ENCODE data around the gene PPP3CA. TPM values are rescaled to one million over a fixed set of nuclear protein-coding genes. Genes with fewer than 3 reads are reported as not detected.

PPP3CA gene
- total RNA-seq, 1 experiment from 2014 or later: 133 TPM

- 0 out of 2 replicates have a peak, but pooled peaks have one; percentile 23 for TF ChIP-seq ELF1 (IDR thresholded peaks at IDR 0.05; ENCODE audit: borderline replicate concordance, low read depth)
These were observed 308.0 kb downstream of the PPP3CA start (continued) for GRCh38 chr4:101039367-101039766.

GRCh38 chr4:101037938-101038413 is 309.4 kb downstream of the PPP3CA start:
- ChIA-PET CTCF (no interaction called here), RAD21 (ENCODE audit: low non-redundant PET in 1 of 2, low total read pairs in 2 of 2, uncharacterized antibody in 2 of 2, unreplicated experiment in 2 of 2) (interaction anchor here in 1 of 2 experiments (0.8 kb wide), 1 partner anchor 77 kb away, joined by 4 read pairs; no protein-coding TSS in a partner anchor), POLR2A (interaction anchor here (1.0 kb wide), 1 partner anchor 17 kb away, joined by 3 read pairs; no protein-coding TSS in a partner anchor)
- Histone ChIP-seq H3K4me3 (replicated peaks in 1 of 2; ENCODE audit: low read depth in 1 of 2, low read length in 2 of 2) (no peak overlapping the region), H2AFZ (ENCODE audit: low read depth, low read length, poor library complexity, severe bottlenecking) (no peak overlapping the region), H3K9me2 (ENCODE audit: insufficient read depth) (no peaks in the 10 kb centered on the region), H3K4me1 (ENCODE audit: control insufficient read depth in 1 of 2, insufficient read depth in 2 of 2, low read length in 2 of 2) (peaks cover 85 to 97% of the 10 kb centered on the region in 2 experiments), H3K4me2 (ENCODE audit: low read length) (peak overlapping the region; percentile 70), H3K27me3 (ENCODE audit: insufficient read depth, low read length) (no peaks in the 10 kb centered on the region), H3K36me3 (ENCODE audit: control insufficient read depth in 1 of 2, insufficient read depth in 2 of 2, low read length in 2 of 2) (no peaks in the 10 kb centered on the region), H3K27ac (ENCODE audit: low read depth, low read length) (peak overlapping the region; percentile 87), H3K79me2 (ENCODE audit: insufficient read depth, low read length) (no peaks in the 10 kb centered on the region; the same call in 1 of the 2 replicates), H3K9me3 (ENCODE audit: control insufficient read depth in 1 of 2, insufficient read depth in 1 of 2, low read depth in 1 of 2, low read length in 2 of 2) (no peaks in the 10 kb centered on the region), H3K9ac (ENCODE audit: low read length) (peak overlapping the region; percentile 29), H4K20me1 (ENCODE audit: insufficient read depth) (no peaks in the 10 kb centered on the region)
- TF ChIP-seq CBX3 (IDR thresholded peaks at IDR 0.05; ENCODE audit: low read depth): no peak
- no peak for TF ChIP-seq POLR2A (IDR thresholded peaks at IDR 0.05; ENCODE audit: borderline replicate concordance, extremely low read depth, insufficient read depth, insufficient read length)
- no peak for TF ChIP-seq JUND (IDR thresholded peaks at IDR 0.05)
- TF ChIP-seq EZH2 (IDR thresholded peaks at IDR 0.05): no peak
- no peak for TF ChIP-seq ZBTB33 (IDR thresholded peaks at IDR 0.05; ENCODE audit: extremely low read depth, insufficient replicate concordance, low read length)
- TF ChIP-seq POLR2AphosphoS5 (IDR thresholded peaks at IDR 0.05; ENCODE audit: low read depth, low read length): no peak
- TF ChIP-seq EGR1 (IDR thresholded peaks at IDR 0.05; ENCODE audit: low read depth): no peak
- TF ChIP-seq EZH2phosphoT487 (IDR thresholded peaks at IDR 0.05; ENCODE audit: borderline replicate concordance): no peak
- no peak for TF ChIP-seq ZFX (IDR thresholded peaks at IDR 0.05)
- TF ChIP-seq, protein P1, sequence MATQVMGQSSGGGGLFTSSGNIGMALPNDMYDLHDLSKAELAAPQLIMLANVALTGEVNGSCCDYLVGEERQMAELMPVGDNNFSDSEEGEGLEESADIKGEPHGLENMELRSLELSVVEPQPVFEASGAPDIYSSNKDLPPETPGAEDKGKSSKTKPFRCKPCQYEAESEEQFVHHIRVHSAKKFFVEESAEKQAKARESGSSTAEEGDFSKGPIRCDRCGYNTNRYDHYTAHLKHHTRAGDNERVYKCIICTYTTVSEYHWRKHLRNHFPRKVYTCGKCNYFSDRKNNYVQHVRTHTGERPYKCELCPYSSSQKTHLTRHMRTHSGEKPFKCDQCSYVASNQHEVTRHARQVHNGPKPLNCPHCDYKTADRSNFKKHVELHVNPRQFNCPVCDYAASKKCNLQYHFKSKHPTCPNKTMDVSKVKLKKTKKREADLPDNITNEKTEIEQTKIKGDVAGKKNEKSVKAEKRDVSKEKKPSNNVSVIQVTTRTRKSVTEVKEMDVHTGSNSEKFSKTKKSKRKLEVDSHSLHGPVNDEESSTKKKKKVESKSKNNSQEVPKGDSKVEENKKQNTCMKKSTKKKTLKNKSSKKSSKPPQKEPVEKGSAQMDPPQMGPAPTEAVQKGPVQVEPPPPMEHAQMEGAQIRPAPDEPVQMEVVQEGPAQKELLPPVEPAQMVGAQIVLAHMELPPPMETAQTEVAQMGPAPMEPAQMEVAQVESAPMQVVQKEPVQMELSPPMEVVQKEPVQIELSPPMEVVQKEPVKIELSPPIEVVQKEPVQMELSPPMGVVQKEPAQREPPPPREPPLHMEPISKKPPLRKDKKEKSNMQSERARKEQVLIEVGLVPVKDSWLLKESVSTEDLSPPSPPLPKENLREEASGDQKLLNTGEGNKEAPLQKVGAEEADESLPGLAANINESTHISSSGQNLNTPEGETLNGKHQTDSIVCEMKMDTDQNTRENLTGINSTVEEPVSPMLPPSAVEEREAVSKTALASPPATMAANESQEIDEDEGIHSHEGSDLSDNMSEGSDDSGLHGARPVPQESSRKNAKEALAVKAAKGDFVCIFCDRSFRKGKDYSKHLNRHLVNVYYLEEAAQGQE (IDR thresholded peaks at IDR 0.05; ENCODE audit: low read depth): no peak
- no peak for TF ChIP-seq ELF1 (IDR thresholded peaks at IDR 0.05; ENCODE audit: borderline replicate concordance, low read depth)
- TF ChIP-seq, protein P2, sequence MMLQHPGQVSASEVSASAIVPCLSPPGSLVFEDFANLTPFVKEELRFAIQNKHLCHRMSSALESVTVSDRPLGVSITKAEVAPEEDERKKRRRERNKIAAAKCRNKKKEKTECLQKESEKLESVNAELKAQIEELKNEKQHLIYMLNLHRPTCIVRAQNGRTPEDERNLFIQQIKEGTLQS (IDR thresholded peaks at IDR 0.05): no peak
- no peak for TF ChIP-seq YY1 (IDR thresholded peaks at IDR 0.05; ENCODE audit: extremely low read depth, insufficient replicate concordance, low read depth, low read length)
- no peak for TF ChIP-seq SRF (IDR thresholded peaks at IDR 0.05; ENCODE audit: low read depth)
- TF ChIP-seq TCF7L2 (IDR thresholded peaks at IDR 0.05; ENCODE audit: borderline replicate concordance, extremely low read depth, insufficient read depth, insufficient read length): no peak
- TF ChIP-seq ZNF274 (IDR thresholded peaks at IDR 0.05; ENCODE audit: low read depth, low read length): no peak
- TF ChIP-seq CTCF (IDR thresholded peaks at IDR 0.05 in 2 of 3, conservative IDR thresholded peaks at IDR 0.05 in 1 of 3; ENCODE audit: borderline replicate concordance in 1 of 3, insufficient read depth in 1 of 3, low read depth in 2 of 3, low read length in 2 of 3): no peak
- DNase-seq (ENCODE audit: low read depth, low spot score): no peak
- intact Hi-C loops (cut with micrococcal nuclease): no loop called here
- no TSS peak for BruUV-seq (replicated peaks)
- peak; percentile 23 for ATAC-seq

Measured in HCT116 (cell line).